IPS-15b (cell line): Measurements from ENCODE around the gene LNX1.
"Not testable (repeated sequence)": the region's sequence is repeated elsewhere in the genome, so short reads cannot be mapped to it uniquely, and the experiment has no call there.

Experiments
- H3K27me3 ChIP-seq: one replicate; pipeline ENCODE4 v1.6.1; 2013; ENCODE audit warnings: low read length; ENCODE audit not compliant: control insufficient read depth, insufficient read depth
- H3K36me3 ChIP-seq: one replicate; pipeline ENCODE4 v1.6.1; 2013; ENCODE audit warnings: low read length; ENCODE audit not compliant: control insufficient read depth, insufficient read depth
- H3K4me1 ChIP-seq: one replicate; pipeline ENCODE4 v1.6.1; 2013; ENCODE audit warnings: mild to moderate bottlenecking, low read length; ENCODE audit not compliant: control insufficient read depth, insufficient read depth
- H3K4me3 ChIP-seq: one replicate; pipeline ENCODE4 v1.5.1; 2013; ENCODE audit warnings: low read depth, low read length
- H3K9ac ChIP-seq: one replicate; pipeline ENCODE4 v1.6.1; 2013; ENCODE audit warnings: low read depth, mild to moderate bottlenecking, low read length
- H3K9me3 ChIP-seq: one replicate; pipeline ENCODE4 v1.6.1; 2013; ENCODE audit warnings: mild to moderate bottlenecking, low read length; ENCODE audit not compliant: control insufficient read depth, insufficient read depth

LNX1 gene

DNA sequence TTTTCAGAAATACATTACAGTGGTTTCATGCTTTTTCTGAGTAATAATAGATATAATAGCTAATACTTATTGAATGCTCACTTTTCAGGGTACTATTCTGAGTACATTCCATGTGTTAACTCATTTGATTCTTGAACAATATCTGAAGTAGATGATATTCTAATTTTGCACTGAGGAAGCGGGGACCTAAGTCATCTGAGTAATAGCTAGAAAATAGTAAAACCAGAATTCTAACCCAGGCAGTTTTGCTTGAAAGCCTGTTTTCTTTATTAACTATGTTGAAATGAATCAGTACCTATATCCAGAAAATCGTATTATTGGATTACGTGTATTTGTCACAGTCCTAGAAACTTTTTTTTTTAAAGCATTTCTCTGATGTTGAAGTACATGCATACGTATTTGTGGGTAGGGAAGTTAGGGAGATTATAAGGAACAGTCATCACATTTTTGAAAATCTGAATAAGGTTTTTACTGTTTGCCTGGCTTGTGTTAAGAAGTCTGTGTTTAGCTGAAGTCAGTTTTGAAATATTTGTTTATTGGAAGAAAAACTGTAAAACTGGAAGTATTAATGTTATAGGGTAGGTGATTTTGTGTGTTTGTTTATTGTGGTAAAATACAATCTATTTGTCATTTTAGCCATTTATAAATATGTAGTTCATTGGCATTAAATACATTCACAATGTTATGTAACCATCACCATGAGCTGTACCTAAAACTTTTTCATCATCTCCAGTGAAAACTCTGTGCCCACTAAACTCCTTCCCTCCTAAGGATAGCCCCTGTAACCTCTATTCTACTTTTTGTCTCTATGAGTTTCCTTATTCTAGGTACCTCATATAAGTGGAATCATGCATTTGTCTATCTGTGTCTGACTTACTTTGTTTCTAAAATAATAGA, 158.5 kb downstream of the LNX1 start:
- Histone ChIP-seq H3K4me1 (no peaks in the 10 kb centered on the region), H3K9ac (no peak overlapping the region), H3K4me3 (no peak overlapping the region), H3K9me3 (no peaks in the 10 kb centered on the region), H3K36me3 (no peaks in the 10 kb centered on the region), H3K27me3 (no peaks in the 10 kb centered on the region)

DNA sequence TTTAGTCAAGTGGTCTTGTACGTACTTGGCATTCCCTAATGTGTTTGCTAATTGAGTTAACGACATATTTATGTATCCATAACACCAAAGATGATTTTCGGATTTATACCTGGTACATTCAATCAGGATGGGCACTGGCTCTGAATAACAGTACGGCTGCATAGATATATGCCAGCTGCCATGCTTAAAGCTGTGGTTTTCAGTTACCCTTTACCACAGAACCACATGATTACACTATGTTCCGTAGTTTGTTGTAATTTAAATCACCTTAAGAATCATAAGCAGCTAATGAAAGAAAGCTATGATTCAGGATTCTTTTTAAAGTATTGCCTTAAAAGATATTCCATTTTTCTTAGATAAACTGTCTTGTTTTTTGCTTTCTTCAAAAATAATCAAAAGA, 160.2 kb downstream of the LNX1 start:
- Histone ChIP-seq H3K4me1 (no peaks in the 10 kb centered on the region), H3K27me3 (no peaks in the 10 kb centered on the region), H3K9me3 (no peaks in the 10 kb centered on the region), H3K4me3 (no peak overlapping the region), H3K9ac (no peak overlapping the region), H3K36me3 (no peaks in the 10 kb centered on the region)

DNA sequence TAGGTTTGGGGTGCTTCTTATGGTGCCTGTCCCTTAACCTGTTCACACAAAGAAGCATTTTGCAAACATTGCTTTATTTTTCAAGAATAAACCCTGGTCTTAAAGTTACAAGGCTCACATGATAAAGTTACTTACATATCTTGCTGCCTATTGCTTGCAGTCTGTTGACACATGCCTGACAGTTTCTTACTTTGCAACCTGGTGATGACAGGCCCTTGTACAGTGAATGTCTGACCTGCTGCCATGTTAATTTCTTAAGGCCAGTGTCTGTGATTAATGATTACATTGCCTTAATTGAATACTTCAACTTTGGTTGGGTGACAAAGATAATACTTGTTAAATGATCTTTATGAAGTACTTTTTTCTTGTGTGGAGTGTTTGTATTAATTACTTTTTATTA, 163.9 kb downstream of the LNX1 start:
- H3K9ac ChIP-seq, result no peak overlapping the region
- no peaks in the 10 kb centered on the region for H3K36me3 ChIP-seq
- H3K27me3 ChIP-seq, result no peaks in the 10 kb centered on the region
- no peaks in the 10 kb centered on the region for H3K4me1 ChIP-seq
- no peaks in the 10 kb centered on the region for H3K9me3 ChIP-seq
- H3K4me3 ChIP-seq, result no peak overlapping the region

DNA sequence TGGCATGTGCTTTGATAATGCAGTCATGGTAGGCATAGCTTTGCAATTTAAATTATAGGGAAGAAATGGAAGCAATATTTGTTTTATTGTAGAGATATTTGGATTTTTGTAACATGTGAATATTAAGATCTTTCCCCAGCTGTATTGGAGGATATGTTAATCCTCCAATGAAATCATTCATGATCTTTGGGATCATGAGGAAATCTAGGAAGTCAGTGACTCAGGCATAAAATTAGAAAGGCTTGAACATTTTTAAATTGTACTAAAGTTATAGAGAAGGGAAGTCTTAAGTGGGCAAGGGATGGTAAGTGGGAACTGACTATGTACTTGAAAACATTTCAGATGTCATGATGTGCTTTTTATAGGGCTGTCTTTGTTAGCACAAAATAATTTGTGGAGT, 167.0 kb downstream of the LNX1 start:
- no peaks in the 10 kb centered on the region for H3K36me3 ChIP-seq
- H3K9me3 ChIP-seq, result no peaks in the 10 kb centered on the region
- H3K4me3 ChIP-seq, result no peak overlapping the region
- H3K9ac ChIP-seq, result no peak overlapping the region
- H3K27me3 ChIP-seq, result no peaks in the 10 kb centered on the region
- no peaks in the 10 kb centered on the region for H3K4me1 ChIP-seq

DNA sequence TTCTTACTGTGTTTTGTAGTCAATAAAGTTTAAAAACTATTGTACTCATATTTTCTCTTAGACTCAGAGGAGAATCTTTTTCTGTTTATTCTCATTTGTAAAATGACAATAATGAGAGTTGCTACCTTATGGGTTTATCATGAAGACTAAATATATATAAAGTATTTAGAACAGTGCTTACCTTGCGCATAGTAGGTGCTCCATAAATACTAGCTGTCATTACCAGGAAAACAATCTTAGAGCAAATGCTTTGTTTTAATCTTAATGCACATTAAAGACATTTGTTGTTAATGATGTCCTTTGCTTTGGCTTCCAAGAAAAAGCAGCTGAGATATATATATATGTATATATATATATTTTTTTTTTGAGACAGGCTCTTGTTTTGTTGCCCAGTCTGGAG, 168.9 kb downstream of the LNX1 start:
- no peak overlapping the region for H3K4me3 ChIP-seq
- no peaks in the 10 kb centered on the region for H3K27me3 ChIP-seq
- no peaks in the 10 kb centered on the region for H3K9me3 ChIP-seq
- no peaks in the 10 kb centered on the region for H3K4me1 ChIP-seq
- H3K9ac ChIP-seq, result no peak overlapping the region
- no peaks in the 10 kb centered on the region for H3K36me3 ChIP-seq

DNA sequence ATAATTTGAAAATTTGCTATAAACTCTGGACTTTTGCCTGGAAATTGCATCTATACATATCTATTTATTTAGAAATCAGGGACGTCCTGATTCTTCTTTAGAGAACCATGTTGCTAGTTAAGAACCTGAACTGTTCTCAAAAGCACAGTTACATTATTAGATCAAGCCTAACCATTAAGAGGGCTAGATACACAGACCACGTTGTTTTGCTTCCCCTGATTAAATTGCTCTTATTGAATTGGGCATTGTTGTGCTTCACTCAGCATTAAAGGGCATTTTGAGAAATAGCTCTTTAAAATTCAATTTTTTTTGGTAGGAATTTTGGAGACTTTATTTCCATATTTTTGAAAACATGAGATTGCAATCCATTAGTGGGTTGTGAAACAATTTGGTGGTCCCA, 169.5 kb downstream of the LNX1 start:
- Histone ChIP-seq H3K9ac (no peak overlapping the region), H3K9me3 (no peaks in the 10 kb centered on the region), H3K36me3 (no peaks in the 10 kb centered on the region), H3K4me1 (no peaks in the 10 kb centered on the region), H3K4me3 (no peak overlapping the region), H3K27me3 (no peaks in the 10 kb centered on the region)

DNA sequence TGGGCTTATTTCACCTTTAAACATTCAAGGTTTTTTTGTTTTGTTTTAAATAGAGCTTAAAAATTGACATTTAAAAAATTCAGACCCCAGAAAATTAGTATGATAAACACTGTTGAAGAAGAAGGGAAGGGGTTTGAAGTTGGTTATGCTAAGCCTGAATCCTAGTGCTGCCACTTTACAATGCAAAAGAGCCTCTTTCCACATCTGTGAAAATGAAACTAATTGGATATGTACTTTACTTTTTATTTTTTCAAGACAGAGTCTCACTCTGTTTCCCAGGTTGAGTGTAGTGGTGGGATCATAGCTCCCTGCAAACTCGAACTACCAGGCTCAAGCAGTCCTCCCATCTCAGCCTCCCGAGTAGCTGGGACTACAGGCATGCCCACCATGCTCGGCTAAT, 172.1 kb downstream of the LNX1 start:
- Histone ChIP-seq H3K27me3 (no peaks in the 10 kb centered on the region), H3K4me3 (no peak overlapping the region), H3K4me1 (no peaks in the 10 kb centered on the region), H3K36me3 (no peaks in the 10 kb centered on the region), H3K9me3 (no peaks in the 10 kb centered on the region), H3K9ac (no peak overlapping the region)

DNA sequence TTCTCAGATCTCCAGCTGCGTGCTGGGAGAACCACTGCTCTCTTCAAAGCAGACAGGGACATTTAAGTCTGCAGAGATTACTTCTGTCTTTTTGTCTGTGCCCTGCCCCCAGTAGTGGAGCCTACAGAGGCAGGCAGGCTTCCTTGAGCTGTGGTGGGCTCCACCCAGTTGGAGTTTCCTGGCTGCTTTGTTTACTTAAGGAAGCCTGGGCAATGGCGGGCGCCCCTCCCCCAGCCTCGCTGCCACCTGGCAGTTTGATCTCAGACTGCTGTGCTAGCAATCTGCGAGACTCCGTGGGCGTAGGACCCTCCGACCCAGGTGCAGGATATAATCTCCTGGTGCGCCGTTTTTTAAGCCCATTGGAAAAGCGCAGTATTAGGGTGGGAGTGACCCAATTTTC, 181.8 kb downstream of the LNX1 start:
- not testable (repeated sequence) for H3K27me3 ChIP-seq, H3K9ac ChIP-seq, H3K4me1 ChIP-seq, H3K36me3 ChIP-seq, H3K9me3 ChIP-seq, H3K4me3 ChIP-seq
